PC-9 (cell line): ENCODE data around the gene CEACAM18.
"Not testable (repeated sequence)": the region's sequence is repeated elsewhere in the genome, so short reads cannot be mapped to it uniquely, and the experiment has no call there.

Source experiments
- EZH2 ChIP-seq: fragments of 200-600 bp; sonication (generic); IDR thresholded peaks from 2 replicates; pipeline ENCODE4 v1.8.0; 2017; ENCODE audit warnings: antibody characterized with exemption, low read depth
- TF ChIP-seq, protein P1 (sequence below): fragments of 200-600 bp; sonication (generic); conservative IDR thresholded peaks from 2 replicates; pipeline ENCODE4 v1.6.1; 2017; ENCODE audit warnings: mixed run types, antibody characterized with exemption, mild to moderate bottlenecking, moderate library complexity

GRCh38 chr19:51463976-51464581 lies 14.3 kb upstream of the CEACAM18 start:
- TF ChIP-seq, protein P1, sequence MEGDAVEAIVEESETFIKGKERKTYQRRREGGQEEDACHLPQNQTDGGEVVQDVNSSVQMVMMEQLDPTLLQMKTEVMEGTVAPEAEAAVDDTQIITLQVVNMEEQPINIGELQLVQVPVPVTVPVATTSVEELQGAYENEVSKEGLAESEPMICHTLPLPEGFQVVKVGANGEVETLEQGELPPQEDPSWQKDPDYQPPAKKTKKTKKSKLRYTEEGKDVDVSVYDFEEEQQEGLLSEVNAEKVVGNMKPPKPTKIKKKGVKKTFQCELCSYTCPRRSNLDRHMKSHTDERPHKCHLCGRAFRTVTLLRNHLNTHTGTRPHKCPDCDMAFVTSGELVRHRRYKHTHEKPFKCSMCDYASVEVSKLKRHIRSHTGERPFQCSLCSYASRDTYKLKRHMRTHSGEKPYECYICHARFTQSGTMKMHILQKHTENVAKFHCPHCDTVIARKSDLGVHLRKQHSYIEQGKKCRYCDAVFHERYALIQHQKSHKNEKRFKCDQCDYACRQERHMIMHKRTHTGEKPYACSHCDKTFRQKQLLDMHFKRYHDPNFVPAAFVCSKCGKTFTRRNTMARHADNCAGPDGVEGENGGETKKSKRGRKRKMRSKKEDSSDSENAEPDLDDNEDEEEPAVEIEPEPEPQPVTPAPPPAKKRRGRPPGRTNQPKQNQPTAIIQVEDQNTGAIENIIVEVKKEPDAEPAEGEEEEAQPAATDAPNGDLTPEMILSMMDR = not testable (repeated sequence)
- not testable (repeated sequence) for TF ChIP-seq EZH2
